SU-DHL-6 (cell line): ENCODE data around the gene GSTT2.
"Not testable (repeated sequence)": the region's sequence is repeated elsewhere in the genome, so short reads cannot be mapped to it uniquely, and the experiment has no call there.

Source experiments
- H2AFZ ChIP-seq: fragments of 200-600 bp; sonication (generic); 2 replicates; pipeline ENCODE4 v1.6.1; 2014; ENCODE audit warnings: low read depth, mild to moderate bottlenecking, moderate library complexity, mixed read lengths, antibody characterized with exemption, low read length; ENCODE audit not compliant: severe bottlenecking
- H3F3A ChIP-seq: fragments of 200-600 bp; shearing (Covaris generic); 2 replicates; pipeline ENCODE4 v1.6.0; 2016; ENCODE audit warnings: antibody characterized with exemption, mild to moderate bottlenecking; ENCODE audit not compliant: insufficient read depth
- H3K27ac ChIP-seq: fragments of 200-600 bp; sonication (generic); 2 replicates; pipeline ENCODE4 v1.5.1; 2016; ENCODE audit warnings: low read depth, mild to moderate bottlenecking, low read length, moderate library complexity, mixed read lengths
- H3K27me3 ChIP-seq: fragments of 200-600 bp; sonication (generic), shearing (Covaris generic); 2 replicates; pipeline ENCODE4 v1.6.0; 2014; ENCODE audit warnings: mild to moderate bottlenecking, low read length
- H3K36me3 ChIP-seq: fragments of 200-600 bp; sonication (generic); 2 replicates; pipeline ENCODE4 v1.6.1; 2014; ENCODE audit warnings: mild to moderate bottlenecking, low read length, mixed read lengths
- H3K4me2 ChIP-seq: fragments of 300-600, 200-600 bp; shearing (Covaris generic), sonication (generic); 2 replicates; pipeline ENCODE4 v1.6.0; 2014; ENCODE audit warnings: low read length, low read depth, mild to moderate bottlenecking; ENCODE audit not compliant: poor library complexity, severe bottlenecking
- H3K4me3 ChIP-seq: fragments of 200-600 bp; sonication (generic); 2 replicates; pipeline ENCODE4 v1.5.1; 2014; ENCODE audit warnings: antibody characterized with exemption, low read length, mild to moderate bottlenecking, mixed read lengths; ENCODE audit not compliant: insufficient read depth, poor library complexity, severe bottlenecking
- H3K79me2 ChIP-seq: fragments of 200-600 bp; sonication (generic); 2 replicates; pipeline ENCODE4 v1.6.1; 2014; ENCODE audit warnings: mild to moderate bottlenecking, low read length, moderate library complexity; ENCODE audit not compliant: insufficient read depth
- H3K9ac ChIP-seq: fragments of 200-600 bp; sonication (generic); 2 replicates; pipeline ENCODE4 v1.7.0; 2014; ENCODE audit warnings: mild to moderate bottlenecking, low read length
- H3K9me2 ChIP-seq: fragments of 200-600 bp; sonication (generic); replicated peaks from 2 replicates; pipeline ENCODE4 v1.6.1; 2014; ENCODE audit warnings: low read length; ENCODE audit not compliant: insufficient read depth
- H3K9me3 ChIP-seq: fragments of 200-600 bp; sonication (generic); 2 replicates; pipeline ENCODE4 v1.6.1; 2014; ENCODE audit warnings: low read length, mixed read lengths; ENCODE audit not compliant: insufficient read depth
- H4K20me1 ChIP-seq: fragments of 200-600 bp; sonication (generic); 2 replicates; pipeline ENCODE4 v1.6.1; 2014; ENCODE audit warnings: low read depth, mild to moderate bottlenecking, antibody characterized with exemption, low read length, moderate library complexity, mixed read lengths
- EZH2phosphoT487 ChIP-seq: fragments of 200-600 bp; sonication (generic), shearing (Covaris generic); conservative IDR thresholded peaks from 2 replicates; pipeline ENCODE4 v1.6.1; 2018; ENCODE audit warnings: mild to moderate bottlenecking, antibody characterized with exemption, low read length, moderate library complexity, mixed read lengths
- TF ChIP-seq, protein P1 (sequence below): fragments of 200-600 bp; sonication (generic); IDR thresholded peaks from one replicate; pipeline ENCODE4 v1.5.1; 2017; ENCODE audit warnings: antibody characterized with exemption, mild to moderate bottlenecking, low read length, moderate library complexity; ENCODE audit not compliant: insufficient read depth, poor library complexity, severe bottlenecking

The GSTT2 gene

DNA sequence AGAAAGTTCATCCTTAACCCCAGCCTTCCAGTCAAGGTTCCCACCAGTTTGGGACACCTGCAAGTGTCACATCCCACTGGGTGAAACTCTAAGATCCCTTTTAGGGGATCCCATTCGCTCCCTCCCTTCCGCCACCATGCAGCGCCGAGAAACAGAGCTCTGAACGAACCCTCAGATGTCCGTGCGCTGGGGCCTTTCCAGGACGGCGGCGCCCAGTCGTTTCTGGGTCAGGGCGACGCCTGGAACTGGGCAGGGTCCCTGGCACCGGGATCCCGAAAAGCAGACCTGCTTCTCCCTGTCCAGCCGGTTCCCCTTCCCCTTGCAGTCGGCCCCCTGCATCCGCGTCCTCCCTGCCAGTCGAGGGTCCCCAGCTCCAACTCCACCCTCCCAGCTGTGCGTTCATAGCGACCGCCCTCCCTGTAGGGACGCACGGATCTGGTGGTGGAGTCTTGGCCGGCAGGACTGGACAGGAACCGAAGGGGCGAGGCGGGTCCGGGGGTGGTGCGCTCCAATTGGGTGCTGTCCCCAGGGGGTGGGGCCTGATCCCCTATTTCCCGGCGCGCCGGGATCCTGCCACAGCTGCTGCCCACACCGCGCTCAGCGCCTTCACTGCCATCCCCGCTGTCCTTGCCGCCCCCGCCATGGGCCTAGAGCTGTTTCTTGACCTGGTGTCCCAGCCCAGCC lies at the start of gene GSTT2:
Gene GSTT2 (plus strand): TSS at position 578 of the 684 bp plus-strand sequence.
- not testable (repeated sequence) for H3K27ac ChIP-seq, H3K36me3 ChIP-seq, H2AFZ ChIP-seq, H3K79me2 ChIP-seq, H3K9me3 ChIP-seq, H3K4me3 ChIP-seq, H4K20me1 ChIP-seq, H3K9me2 ChIP-seq, H3F3A ChIP-seq, H3K27me3 ChIP-seq, H3K4me2 ChIP-seq, H3K9ac ChIP-seq

DNA sequence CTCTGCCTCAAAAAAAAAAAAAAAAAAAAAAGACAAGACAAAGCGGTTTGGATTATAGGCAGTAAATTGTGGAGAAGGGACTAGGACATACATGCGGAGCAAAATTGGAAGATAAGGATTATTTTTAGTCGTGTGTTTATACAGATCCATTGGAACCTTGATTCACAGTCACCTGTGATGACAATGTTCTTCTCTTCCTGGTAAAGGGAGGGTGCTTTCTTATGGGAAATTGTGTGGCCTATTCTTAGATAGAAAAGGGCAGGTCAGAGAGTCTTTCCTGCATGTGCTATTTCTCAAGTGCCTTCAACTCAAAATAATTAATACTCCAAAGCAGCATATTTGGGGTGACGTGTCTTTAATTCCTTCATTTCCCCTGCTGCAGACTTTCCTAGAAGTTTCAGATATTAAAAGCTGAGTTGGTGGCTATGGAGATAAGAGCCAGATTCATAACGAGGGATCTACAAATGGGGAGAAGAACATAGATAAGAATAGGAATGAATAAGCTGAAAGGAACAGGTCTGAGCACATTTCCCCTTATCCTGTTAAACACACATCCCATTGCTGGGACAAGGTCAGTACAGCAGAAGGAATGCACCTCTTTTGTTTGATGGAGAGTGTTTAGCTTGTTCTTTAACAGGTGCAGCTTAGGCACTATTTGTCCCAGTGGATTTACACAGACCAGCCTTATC lies 41.5 kb upstream of the GSTT2 start:
- Histone ChIP-seq H3K9me2 (no peaks in the 10 kb centered on the region), H4K20me1 (no peaks in the 10 kb centered on the region), H3K36me3 (no peaks in the 10 kb centered on the region), H3K4me3 (no peak overlapping the region), H3K9me3 (no peaks in the 10 kb centered on the region), H3K79me2 (no peaks in the 10 kb centered on the region), H3K27ac (no peak overlapping the region), H3F3A (no peaks in the 10 kb centered on the region), H2AFZ (no peak overlapping the region), H3K4me2 (no peak overlapping the region), H3K9ac (no peak overlapping the region), H3K27me3 (no peaks in the 10 kb centered on the region)
- TF ChIP-seq EZH2phosphoT487: no peak
- TF ChIP-seq, protein P1, sequence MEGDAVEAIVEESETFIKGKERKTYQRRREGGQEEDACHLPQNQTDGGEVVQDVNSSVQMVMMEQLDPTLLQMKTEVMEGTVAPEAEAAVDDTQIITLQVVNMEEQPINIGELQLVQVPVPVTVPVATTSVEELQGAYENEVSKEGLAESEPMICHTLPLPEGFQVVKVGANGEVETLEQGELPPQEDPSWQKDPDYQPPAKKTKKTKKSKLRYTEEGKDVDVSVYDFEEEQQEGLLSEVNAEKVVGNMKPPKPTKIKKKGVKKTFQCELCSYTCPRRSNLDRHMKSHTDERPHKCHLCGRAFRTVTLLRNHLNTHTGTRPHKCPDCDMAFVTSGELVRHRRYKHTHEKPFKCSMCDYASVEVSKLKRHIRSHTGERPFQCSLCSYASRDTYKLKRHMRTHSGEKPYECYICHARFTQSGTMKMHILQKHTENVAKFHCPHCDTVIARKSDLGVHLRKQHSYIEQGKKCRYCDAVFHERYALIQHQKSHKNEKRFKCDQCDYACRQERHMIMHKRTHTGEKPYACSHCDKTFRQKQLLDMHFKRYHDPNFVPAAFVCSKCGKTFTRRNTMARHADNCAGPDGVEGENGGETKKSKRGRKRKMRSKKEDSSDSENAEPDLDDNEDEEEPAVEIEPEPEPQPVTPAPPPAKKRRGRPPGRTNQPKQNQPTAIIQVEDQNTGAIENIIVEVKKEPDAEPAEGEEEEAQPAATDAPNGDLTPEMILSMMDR: no peak

DNA sequence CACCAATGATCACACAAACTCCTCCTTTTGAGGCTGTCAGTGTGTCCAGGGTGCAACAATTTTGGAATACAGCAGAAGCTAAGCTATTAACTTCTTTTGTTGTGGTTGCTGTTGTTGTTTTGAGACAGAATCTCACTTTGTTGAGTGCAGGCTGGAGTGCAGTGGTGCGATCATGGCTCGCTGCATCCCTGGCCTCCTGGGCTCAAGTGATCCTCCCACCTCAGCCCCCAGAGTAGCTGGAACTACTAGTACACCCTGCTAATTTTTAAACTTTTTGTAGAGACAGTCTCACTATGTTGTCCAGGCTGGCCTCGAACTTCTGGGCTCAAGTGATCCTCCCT lies 40.9 kb upstream of the GSTT2 start:
- no peaks in the 10 kb centered on the region for H3K9me2 ChIP-seq
- H3K9ac ChIP-seq: no peak overlapping the region
- H3K4me2 ChIP-seq: no peak overlapping the region
- H2AFZ ChIP-seq: no peak overlapping the region
- H3K4me3 ChIP-seq: no peak overlapping the region
- H3F3A ChIP-seq: no peaks in the 10 kb centered on the region
- no peak overlapping the region for H3K27ac ChIP-seq
- H3K36me3 ChIP-seq: no peaks in the 10 kb centered on the region
- TF ChIP-seq, protein P1: no peak
- no peak for TF ChIP-seq EZH2phosphoT487
- no peaks in the 10 kb centered on the region for H4K20me1 ChIP-seq
- no peaks in the 10 kb centered on the region for H3K79me2 ChIP-seq
- H3K9me3 ChIP-seq: no peaks in the 10 kb centered on the region
- no peaks in the 10 kb centered on the region for H3K27me3 ChIP-seq

DNA sequence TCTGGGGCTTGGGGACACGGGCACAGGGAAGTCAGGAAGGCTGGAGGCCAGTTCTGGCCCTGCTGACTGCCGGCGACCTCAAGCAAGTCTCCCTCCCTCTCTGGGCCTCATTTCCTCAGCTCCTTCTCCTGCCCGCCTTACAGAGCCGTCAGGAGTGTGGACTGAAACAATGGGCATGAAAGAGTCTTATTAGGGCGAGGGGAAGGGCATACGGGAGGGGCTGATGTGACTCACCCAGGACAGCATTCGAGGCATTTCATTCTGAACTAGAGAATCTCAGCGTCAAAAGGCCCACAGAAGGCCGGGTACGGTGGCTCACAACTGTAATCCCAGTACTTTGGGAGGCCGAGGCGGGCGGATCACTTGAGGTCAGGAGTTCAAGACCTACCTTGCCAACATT lies 39.8 kb upstream of the GSTT2 start:
- not testable (repeated sequence) for H3K27me3 ChIP-seq, H3K4me3 ChIP-seq, H4K20me1 ChIP-seq, H3K9ac ChIP-seq, H3K27ac ChIP-seq, H3K36me3 ChIP-seq, H3F3A ChIP-seq, H3K4me2 ChIP-seq, H3K79me2 ChIP-seq, H3K9me3 ChIP-seq, H3K9me2 ChIP-seq, H2AFZ ChIP-seq

DNA sequence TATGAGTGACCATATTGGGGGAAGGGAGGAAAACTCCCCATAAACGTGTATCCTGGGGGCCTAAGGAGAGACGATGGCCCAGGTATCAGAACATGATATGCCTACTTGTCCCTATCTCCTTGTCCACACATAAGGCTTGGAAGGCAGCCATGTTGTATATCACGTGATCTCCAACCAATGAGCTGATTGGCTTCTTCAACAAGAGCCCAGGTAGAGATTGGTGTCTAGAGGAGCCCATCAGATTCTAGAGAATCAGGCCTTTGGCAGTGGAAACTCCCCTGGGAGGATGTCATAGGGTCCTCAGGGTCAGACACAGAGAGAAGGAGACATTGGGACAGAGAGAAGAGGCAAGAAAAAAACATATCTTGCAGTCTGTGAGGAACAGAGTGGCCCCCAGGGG lies 32.5 kb upstream of the GSTT2 start:
- not testable (repeated sequence) for H3K79me2 ChIP-seq, H3K4me3 ChIP-seq, H3K27me3 ChIP-seq, H3K27ac ChIP-seq, H2AFZ ChIP-seq, H3K9me2 ChIP-seq, H3F3A ChIP-seq, H3K4me2 ChIP-seq, H3K36me3 ChIP-seq, H4K20me1 ChIP-seq, H3K9ac ChIP-seq, H3K9me3 ChIP-seq

DNA sequence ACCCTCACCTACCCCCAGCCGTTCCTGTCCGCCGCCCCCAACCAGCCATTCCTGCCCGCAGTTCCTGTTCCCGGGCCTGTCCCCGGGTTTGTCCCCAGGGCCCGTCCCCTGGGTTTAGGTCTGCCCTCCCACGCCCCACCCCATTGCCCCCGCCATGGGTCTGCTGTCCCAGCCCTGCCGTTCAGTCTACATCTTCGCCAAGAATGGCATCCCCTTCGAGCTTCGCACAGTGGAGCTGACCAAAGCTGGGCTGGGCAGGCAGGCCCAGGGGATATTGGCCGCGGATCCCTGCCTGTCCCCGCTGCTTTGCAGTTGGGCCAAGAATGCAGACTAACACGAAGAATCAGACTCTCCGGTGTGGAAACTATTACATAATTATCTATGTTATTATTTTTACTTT lies 30.2 kb upstream of the GSTT2 start:
- not testable (repeated sequence) for H3K79me2 ChIP-seq, H3K27ac ChIP-seq, H3K9me3 ChIP-seq, H3K4me3 ChIP-seq, H2AFZ ChIP-seq, H3K4me2 ChIP-seq, H3K36me3 ChIP-seq, H3K9ac ChIP-seq, H4K20me1 ChIP-seq, H3K27me3 ChIP-seq, H3F3A ChIP-seq, H3K9me2 ChIP-seq
